Neural progenitor cell (in vitro differentiated cells): ENCODE results near the gene CAMSAP1.

Source experiments
- EZH2 ChIP-seq: fragments of 200-600 bp; sonication (generic); IDR thresholded peaks from 2 replicates; pipeline ENCODE4 v1.6.1; 2017; ENCODE audit warnings: antibody characterized with exemption, mild to moderate bottlenecking, moderate library complexity
- TF ChIP-seq, protein P1 (sequence below): fragments of 200-600 bp; sonication (generic); IDR thresholded peaks from 2 replicates; pipeline ENCODE4 v1.5.1; 2017; ENCODE audit warnings: antibody characterized with exemption, mild to moderate bottlenecking

DNA sequence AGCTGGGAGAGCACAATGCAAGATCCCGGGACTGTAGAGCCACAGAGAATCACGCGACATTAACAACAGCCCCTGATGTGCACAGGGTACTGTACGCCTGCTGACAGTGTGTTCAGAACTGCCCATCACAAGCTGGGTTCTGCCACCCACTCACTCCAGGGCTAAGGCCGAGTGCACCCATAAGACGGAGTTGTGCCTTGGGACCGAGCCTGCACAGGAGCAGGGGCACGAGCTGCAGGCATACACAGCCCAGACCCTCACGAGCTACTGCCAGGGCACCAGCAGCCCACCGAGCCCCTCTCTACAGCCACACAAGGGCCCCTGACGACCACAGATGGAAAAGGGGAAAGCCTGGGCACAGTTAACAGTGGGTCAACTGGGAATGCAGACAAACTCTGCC lies 67.8 kb downstream of the CAMSAP1 start:
- TF ChIP-seq, protein P1, sequence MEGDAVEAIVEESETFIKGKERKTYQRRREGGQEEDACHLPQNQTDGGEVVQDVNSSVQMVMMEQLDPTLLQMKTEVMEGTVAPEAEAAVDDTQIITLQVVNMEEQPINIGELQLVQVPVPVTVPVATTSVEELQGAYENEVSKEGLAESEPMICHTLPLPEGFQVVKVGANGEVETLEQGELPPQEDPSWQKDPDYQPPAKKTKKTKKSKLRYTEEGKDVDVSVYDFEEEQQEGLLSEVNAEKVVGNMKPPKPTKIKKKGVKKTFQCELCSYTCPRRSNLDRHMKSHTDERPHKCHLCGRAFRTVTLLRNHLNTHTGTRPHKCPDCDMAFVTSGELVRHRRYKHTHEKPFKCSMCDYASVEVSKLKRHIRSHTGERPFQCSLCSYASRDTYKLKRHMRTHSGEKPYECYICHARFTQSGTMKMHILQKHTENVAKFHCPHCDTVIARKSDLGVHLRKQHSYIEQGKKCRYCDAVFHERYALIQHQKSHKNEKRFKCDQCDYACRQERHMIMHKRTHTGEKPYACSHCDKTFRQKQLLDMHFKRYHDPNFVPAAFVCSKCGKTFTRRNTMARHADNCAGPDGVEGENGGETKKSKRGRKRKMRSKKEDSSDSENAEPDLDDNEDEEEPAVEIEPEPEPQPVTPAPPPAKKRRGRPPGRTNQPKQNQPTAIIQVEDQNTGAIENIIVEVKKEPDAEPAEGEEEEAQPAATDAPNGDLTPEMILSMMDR: no peak
- TF ChIP-seq EZH2: no peak
